Measurements from ENCODE around the gene SBNO1.

The SBNO1 gene

DNA sequence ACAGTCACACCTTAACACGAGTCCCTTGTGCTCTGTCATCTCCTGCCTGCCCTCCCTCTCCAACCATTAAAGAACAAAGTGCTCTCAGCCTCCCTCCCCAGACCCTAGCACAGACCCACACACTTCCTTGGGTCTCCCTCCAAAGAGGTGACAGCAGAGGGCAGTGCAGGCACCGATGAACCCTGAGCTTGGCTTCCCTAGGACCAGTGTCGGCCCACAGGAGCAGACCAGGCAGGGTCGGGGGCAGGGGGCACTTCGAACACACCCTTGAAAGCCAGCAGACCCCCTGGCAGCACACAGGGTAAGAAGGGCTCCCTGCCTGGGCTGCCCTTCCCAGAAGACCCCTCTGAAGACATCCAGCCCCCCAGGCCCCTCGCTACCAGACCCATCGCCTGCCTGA is 100.0 kb downstream of the SBNO1 start:
- H3K4me3 ChIP-seq (ENCODE audit: low read length): no peak overlapping the region
- DNase-seq (ENCODE audit: low read depth): no peak

GRCh38 chr12:123263196-123263817 is 101.3 kb downstream of the SBNO1 start:
- no peak for DNase-seq (ENCODE audit: low read depth)
- TF ChIP-seq, protein P1, sequence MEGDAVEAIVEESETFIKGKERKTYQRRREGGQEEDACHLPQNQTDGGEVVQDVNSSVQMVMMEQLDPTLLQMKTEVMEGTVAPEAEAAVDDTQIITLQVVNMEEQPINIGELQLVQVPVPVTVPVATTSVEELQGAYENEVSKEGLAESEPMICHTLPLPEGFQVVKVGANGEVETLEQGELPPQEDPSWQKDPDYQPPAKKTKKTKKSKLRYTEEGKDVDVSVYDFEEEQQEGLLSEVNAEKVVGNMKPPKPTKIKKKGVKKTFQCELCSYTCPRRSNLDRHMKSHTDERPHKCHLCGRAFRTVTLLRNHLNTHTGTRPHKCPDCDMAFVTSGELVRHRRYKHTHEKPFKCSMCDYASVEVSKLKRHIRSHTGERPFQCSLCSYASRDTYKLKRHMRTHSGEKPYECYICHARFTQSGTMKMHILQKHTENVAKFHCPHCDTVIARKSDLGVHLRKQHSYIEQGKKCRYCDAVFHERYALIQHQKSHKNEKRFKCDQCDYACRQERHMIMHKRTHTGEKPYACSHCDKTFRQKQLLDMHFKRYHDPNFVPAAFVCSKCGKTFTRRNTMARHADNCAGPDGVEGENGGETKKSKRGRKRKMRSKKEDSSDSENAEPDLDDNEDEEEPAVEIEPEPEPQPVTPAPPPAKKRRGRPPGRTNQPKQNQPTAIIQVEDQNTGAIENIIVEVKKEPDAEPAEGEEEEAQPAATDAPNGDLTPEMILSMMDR (conservative IDR thresholded peaks at IDR 0.05; ENCODE audit: low read depth, low read length): no peak
- H3K4me3 ChIP-seq (ENCODE audit: low read length): no peak overlapping the region

More for the DNA sequence above, 100.0 kb downstream of the SBNO1 start:
- TF ChIP-seq, protein P1 (conservative IDR thresholded peaks at IDR 0.05; ENCODE audit: low read depth, low read length): peak; percentile 21

- no peak overlapping the region for H3K4me3 ChIP-seq (ENCODE audit: low read length)
- no peak for DNase-seq (ENCODE audit: low read depth)
- TF ChIP-seq, protein P1 (conservative IDR thresholded peaks at IDR 0.05; ENCODE audit: low read depth, low read length): no peak
These were observed 103.5 kb downstream of the SBNO1 start for GRCh38 chr12:123261196-123261595.

- H3K4me3 ChIP-seq (ENCODE audit: low read length): no peak overlapping the region
- DNase-seq (ENCODE audit: low read depth): no peak
- TF ChIP-seq, protein P1 (conservative IDR thresholded peaks at IDR 0.05; ENCODE audit: low read depth, low read length): no peak
These were observed 104.6 kb downstream of the SBNO1 start for GRCh38 chr12:123260081-123260480.

- DNase-seq (ENCODE audit: low read depth): no peak
- TF ChIP-seq, protein P1 (conservative IDR thresholded peaks at IDR 0.05; ENCODE audit: low read depth, low read length): no peak
- H3K4me3 ChIP-seq (ENCODE audit: low read length): no peak overlapping the region
These were observed 106.1 kb downstream of the SBNO1 start for GRCh38 chr12:123258593-123258992.

GRCh38 chr12:123254853-123255446 is 109.7 kb downstream of the SBNO1 start:
- no peak overlapping the region for H3K4me3 ChIP-seq (ENCODE audit: low read length)
- TF ChIP-seq, protein P1 (conservative IDR thresholded peaks at IDR 0.05; ENCODE audit: low read depth, low read length): no peak
- no peak for DNase-seq (ENCODE audit: low read depth)

Measured in retinal pigment epithelial cell (primary cell).